Measurements from ENCODE around the gene NR2C2.

- TF ChIP-seq POLR2A (IDR thresholded peaks at IDR 0.05) (no peak), CTCF (IDR thresholded peaks at IDR 0.05) (no peak), POLR2AphosphoS5 (IDR thresholded peaks at IDR 0.05; ENCODE audit: insufficient read depth in 1 of 2, low read depth in 1 of 2) (no peak)
Measured at GRCh38 chr3:15040844-15041243, 93.5 kb downstream of the NR2C2 start.
